ENCODE data around the gene BCAN. TPM values are rescaled to one million over a fixed set of nuclear protein-coding genes. Genes with fewer than 3 reads are reported as not detected.

Gene BCAN, protein sequence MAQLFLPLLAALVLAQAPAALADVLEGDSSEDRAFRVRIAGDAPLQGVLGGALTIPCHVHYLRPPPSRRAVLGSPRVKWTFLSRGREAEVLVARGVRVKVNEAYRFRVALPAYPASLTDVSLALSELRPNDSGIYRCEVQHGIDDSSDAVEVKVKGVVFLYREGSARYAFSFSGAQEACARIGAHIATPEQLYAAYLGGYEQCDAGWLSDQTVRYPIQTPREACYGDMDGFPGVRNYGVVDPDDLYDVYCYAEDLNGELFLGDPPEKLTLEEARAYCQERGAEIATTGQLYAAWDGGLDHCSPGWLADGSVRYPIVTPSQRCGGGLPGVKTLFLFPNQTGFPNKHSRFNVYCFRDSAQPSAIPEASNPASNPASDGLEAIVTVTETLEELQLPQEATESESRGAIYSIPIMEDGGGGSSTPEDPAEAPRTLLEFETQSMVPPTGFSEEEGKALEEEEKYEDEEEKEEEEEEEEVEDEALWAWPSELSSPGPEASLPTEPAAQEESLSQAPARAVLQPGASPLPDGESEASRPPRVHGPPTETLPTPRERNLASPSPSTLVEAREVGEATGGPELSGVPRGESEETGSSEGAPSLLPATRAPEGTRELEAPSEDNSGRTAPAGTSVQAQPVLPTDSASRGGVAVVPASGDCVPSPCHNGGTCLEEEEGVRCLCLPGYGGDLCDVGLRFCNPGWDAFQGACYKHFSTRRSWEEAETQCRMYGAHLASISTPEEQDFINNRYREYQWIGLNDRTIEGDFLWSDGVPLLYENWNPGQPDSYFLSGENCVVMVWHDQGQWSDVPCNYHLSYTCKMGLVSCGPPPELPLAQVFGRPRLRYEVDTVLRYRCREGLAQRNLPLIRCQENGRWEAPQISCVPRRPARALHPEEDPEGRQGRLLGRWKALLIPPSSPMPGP
- total RNA-seq = 219 TPM

DNA sequence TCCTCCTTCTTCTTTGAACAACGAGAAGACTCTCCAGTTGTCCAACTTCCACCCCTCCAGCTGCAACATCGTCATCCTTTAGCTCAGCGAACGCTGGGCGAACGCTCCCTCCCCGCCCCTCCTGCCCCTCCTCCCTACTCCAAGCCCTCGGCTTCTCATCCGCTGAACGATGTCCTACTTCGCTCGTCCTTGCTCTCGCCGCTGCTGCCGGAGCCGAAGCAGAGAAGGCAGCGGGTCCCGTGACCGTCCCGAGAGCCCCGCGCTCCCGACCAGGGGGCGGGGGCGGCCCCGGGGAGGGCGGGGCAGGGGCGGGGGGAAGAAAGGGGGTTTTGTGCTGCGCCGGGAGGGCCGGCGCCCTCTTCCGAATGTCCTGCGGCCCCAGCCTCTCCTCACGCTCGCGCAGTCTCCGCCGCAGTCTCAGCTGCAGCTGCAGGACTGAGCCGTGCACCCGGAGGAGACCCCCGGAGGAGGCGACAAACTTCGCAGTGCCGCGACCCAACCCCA is at the start of gene BCAN:
BCAN (plus strand) TSS at position 357 of the 504 bp plus-strand sequence. CDS start 3,938 bp downstream, outside the sequence.

DNA sequence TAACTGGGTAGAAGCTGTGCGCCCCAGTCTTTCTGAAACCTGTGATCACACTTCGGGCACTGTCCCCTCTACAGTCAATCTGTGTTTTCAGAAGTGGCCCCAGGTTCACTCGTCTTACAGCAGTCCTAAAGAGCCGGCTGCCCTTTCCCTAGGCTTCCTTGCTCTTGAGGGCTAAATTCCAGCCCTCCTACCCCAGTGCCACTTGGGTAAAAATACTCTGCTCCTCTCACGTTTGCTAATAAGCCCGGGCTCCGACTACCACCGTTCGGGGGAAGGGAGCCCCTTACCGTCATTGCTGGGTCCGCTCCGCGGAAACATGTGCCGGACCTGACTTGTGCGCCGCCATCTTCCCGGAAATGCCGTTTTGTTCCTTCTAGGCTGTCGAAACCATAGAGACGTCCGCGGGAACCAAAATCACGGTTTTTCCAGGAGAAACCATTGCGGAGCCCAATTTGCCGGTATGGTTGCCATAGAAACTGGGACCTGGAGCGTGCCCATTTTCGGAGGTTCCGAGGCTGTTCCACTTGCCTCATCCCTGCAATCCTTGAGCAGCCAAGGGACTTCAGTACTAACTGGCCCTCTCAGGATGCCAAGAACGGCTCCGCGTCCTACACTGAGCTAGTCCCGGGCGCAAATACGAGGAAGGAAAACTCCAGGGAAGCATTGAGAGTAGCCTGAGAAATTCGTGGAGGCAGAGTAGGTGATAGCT is 40.6 kb upstream of the BCAN start, which contains the start of gene GPATCH4:
GPATCH4 (minus strand) TSS at position 358 of the 709 bp plus-strand sequence.

DNA sequence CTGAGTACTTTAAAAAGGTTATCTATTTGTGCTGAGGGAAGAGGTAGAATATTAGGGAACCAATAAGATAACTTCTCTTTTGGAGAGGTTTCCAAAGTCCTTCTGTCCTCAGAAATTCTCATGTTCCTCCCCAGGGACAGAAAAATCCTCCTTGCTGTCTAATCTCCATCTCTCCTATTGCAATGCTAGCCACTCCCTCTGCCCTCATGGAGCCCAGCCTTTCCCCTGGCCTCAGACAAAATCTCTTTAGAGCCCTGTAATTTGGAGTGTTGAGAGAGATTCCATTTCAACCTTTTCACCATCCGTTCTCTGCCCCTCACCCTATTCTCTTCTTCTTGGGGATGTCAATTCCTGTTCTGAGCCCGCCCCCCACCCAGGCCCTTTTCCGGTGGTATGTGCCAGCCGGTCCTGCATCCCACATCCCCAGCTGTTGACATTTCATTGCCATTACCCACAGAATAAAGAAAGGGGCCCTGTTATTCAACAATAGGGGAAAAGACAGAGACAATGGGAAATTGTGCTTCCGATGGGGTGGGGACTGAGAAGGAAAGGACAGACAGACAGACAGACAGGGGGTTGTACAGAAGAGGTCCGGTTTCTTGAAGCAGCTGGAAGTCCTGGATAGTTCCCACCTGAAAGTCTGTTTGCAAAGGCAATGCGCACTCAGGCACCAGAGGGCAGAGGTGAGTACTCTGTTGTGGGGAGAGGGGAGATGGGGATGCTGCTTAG is 22.9 kb upstream of the BCAN start, which contains the start of gene HAPLN2:
HAPLN2 (plus strand) TSS at position 563 of the 729 bp plus-strand sequence. CDS start 4,076 bp downstream, outside the sequence.

DNA sequence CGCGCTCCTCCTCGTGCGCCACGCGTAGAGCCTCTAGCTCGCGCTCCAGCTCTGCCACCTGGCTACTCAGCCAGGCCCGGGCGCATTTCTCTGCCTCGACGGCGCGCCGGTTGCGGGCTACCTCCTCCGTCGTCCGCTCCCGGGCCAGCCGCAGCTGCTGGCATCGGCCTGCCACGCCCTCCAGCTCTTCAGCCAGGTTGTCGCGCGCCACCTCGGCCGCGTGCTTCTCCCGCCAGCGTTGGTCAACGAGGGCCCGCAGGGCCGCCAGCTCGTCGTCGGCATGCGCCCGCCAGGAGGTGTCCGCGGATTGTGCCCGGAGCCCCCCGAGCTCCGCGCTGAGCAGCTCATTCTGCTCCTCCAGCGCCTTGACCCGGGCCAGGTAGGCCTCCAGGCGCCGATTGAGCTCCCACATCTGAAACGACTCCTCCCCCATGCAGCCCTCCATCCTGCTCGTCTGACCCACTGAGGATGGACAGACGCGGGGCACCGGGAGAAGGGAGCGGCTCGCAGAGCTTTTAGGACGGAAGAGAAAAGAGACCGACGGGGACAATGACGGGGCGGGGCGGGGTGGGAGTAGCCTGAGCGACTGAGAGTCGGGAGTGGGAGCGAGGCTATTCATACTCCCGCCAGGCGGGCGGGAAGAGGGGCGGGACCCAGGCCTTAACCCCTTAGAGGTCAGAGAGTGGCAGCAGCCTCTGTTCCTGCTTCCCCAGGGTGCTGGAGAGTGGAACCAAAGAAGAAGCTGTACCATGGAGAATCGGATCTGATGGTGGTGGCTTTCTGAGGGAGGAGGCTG is 35.1 kb downstream of the BCAN start, which contains the start of gene NES:
NES (minus strand) TSS at position 588 of the 796 bp plus-strand sequence; CDS start at position 445, 143 bp downstream.

DNA sequence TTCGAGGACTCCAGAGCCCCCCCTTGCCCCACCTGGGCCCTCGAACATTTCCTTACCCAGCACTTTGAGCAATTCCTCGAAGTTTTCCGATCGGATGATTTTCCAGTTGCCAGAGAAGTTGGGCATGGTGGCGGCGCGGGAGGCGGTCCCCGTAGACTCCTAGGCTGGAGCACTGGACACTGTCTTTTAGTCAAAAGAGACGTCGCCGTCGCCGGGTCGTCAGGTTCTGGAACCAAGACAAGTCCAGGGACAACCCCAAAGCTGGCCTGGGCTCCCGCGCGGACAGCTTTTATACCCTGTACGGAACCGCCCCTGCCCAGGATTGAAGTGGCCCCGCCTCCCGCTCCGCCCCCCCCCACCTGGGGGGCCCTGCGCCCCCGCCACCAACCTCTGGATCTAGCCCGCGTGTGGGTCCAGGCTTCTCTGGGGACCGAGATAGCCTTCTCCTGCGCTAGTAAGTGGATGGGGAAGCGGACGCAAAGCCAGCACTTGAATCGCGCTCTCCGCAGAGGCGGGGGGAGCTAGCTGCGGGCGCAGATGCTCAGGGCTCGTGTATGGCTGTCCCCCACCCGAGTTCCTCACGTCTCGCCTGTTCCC is 63.5 kb downstream of the BCAN start, which contains the start of gene CRABP2:
CRABP2 (minus strand) TSS at position 263 of the 597 bp plus-strand sequence; CDS start at position 126, 137 bp downstream.

Other genes with a start within 250 kb of the BCAN start
- gene MEF2D, start 141.3 kb upstream of the BCAN start, total RNA-seq = 7.6 TPM
- 3.5 TPM for gene IQGAP3, start 69.6 kb upstream of the BCAN start, total RNA-seq
- not detected for gene TTC24, start 62.4 kb upstream of the BCAN start, total RNA-seq
- 54.0 TPM for gene NAXE, start 50.3 kb upstream of the BCAN start, total RNA-seq
- gene GPATCH4, start 40.6 kb upstream of the BCAN start, total RNA-seq = 11.5 TPM
- gene HAPLN2, start 22.7 kb upstream of the BCAN start, total RNA-seq = 0.23 TPM
- gene NES, start 35.3 kb downstream of the BCAN start, total RNA-seq = 48.7 TPM
- gene CRABP2, start 63.5 kb downstream of the BCAN start, total RNA-seq = 8.8 TPM
- 7.2 TPM for gene METTL25B, start 86.4 kb downstream of the BCAN start, total RNA-seq
- gene ISG20L2, start 86.6 kb downstream of the BCAN start, total RNA-seq = 15.7 TPM
- gene MRPL24, start 99.0 kb downstream of the BCAN start, total RNA-seq = 21.5 TPM
- 62.7 TPM for gene HDGF, start 109.6 kb downstream of the BCAN start, total RNA-seq
- gene PRCC, start 125.4 kb downstream of the BCAN start, total RNA-seq = 28.1 TPM
- not detected for gene SH2D2A, start 174.7 kb downstream of the BCAN start, total RNA-seq
- gene INSRR, start 217.0 kb downstream of the BCAN start, total RNA-seq = 0.46 TPM
- gene NTRK1, start 218.7 kb downstream of the BCAN start, total RNA-seq = 6.2 TPM